Measurements from ENCODE around the gene GSDMA.

DNA sequence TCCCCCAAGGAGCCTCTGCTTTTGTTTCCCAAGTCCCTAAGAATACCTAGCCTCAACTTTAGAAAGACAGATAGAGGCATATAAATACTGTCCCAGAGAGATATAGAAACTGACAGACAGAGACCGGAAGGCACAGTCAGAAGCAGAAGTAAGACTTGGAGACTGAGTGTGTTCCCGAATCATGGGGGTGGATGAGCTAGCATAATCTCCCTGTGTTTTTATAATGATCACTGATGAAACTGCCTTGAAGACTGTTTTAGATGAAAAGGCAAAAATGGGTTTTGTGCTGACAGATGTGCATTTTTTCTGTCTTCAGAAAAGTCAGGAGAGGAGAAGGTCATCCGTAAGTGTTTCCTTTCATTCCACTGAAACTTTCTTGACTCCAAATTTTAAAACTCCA, 9.5 kb downstream of the GSDMA start:
- TF ChIP-seq, protein P1, sequence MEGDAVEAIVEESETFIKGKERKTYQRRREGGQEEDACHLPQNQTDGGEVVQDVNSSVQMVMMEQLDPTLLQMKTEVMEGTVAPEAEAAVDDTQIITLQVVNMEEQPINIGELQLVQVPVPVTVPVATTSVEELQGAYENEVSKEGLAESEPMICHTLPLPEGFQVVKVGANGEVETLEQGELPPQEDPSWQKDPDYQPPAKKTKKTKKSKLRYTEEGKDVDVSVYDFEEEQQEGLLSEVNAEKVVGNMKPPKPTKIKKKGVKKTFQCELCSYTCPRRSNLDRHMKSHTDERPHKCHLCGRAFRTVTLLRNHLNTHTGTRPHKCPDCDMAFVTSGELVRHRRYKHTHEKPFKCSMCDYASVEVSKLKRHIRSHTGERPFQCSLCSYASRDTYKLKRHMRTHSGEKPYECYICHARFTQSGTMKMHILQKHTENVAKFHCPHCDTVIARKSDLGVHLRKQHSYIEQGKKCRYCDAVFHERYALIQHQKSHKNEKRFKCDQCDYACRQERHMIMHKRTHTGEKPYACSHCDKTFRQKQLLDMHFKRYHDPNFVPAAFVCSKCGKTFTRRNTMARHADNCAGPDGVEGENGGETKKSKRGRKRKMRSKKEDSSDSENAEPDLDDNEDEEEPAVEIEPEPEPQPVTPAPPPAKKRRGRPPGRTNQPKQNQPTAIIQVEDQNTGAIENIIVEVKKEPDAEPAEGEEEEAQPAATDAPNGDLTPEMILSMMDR (IDR thresholded peaks at IDR 0.05; ENCODE audit: low read depth, low read length, missing input control), result no peak
- TF ChIP-seq, protein P2, sequence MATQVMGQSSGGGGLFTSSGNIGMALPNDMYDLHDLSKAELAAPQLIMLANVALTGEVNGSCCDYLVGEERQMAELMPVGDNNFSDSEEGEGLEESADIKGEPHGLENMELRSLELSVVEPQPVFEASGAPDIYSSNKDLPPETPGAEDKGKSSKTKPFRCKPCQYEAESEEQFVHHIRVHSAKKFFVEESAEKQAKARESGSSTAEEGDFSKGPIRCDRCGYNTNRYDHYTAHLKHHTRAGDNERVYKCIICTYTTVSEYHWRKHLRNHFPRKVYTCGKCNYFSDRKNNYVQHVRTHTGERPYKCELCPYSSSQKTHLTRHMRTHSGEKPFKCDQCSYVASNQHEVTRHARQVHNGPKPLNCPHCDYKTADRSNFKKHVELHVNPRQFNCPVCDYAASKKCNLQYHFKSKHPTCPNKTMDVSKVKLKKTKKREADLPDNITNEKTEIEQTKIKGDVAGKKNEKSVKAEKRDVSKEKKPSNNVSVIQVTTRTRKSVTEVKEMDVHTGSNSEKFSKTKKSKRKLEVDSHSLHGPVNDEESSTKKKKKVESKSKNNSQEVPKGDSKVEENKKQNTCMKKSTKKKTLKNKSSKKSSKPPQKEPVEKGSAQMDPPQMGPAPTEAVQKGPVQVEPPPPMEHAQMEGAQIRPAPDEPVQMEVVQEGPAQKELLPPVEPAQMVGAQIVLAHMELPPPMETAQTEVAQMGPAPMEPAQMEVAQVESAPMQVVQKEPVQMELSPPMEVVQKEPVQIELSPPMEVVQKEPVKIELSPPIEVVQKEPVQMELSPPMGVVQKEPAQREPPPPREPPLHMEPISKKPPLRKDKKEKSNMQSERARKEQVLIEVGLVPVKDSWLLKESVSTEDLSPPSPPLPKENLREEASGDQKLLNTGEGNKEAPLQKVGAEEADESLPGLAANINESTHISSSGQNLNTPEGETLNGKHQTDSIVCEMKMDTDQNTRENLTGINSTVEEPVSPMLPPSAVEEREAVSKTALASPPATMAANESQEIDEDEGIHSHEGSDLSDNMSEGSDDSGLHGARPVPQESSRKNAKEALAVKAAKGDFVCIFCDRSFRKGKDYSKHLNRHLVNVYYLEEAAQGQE (IDR thresholded peaks at IDR 0.05), result no peak
- TF ChIP-seq RXRA (IDR thresholded peaks at IDR 0.05) (no peak), YY1 (IDR thresholded peaks at IDR 0.05) (no peak), JUND (IDR thresholded peaks at IDR 0.05) (no peak), TAF1 (conservative IDR thresholded peaks at IDR 0.05) (no peak)
